HG03060 (cell line): ENCODE measurements around the gene ZNF275.
"Not testable (repeated sequence)": the region's sequence is repeated elsewhere in the genome, so short reads cannot be mapped to it uniquely, and the experiment has no call there.

Experiments
- ATAC-seq: cut with Tn5 transposase; IDR thresholded peaks from one replicate; pipeline ENCODE4 v1.9.1; 2021; ENCODE audit warnings: low read depth, moderate number of reproducible peaks; ENCODE audit not compliant: unreplicated experiment

Gene ZNF275

DNA sequence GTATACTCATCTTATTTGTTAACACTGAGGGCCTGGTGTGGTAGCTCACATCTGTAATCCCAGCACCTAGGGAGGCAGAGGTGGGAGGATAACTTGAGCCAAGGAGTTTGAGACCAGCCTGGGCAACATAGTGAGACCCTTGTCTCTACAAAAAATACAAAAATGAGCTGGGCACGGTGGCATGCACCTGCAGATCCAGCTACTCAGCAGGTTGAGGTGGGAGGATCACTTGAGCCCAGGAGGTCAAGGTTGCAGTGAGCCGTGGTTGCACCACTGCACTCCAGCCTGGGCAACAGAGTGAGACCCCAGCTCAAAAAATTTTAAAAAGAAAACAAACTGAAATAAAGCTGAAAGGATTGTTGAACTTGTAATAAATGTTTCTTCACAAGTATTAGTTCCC is 51.0 kb downstream of the ZNF275 start:
- ATAC-seq: not testable (repeated sequence)

DNA sequence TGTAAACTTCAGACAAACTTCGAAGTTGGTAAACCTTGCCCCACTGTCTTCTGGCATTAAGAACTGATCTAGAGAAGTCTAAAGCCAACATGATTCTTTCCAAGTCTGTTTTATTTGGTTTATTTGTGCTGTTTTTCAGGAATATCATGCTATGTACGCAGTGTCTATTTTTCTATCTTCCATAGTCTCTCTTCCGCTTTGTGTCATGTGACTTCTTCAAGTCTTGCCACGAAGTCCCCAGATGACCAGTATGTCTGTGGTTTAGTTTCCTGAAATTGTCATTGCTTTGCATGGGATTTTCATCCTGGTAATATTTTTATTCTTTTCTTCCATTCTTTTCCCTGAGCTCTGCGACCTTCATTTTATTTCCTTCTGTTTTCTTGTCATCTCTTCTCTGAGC is 52.1 kb downstream of the ZNF275 start:
- ATAC-seq: no peak

DNA sequence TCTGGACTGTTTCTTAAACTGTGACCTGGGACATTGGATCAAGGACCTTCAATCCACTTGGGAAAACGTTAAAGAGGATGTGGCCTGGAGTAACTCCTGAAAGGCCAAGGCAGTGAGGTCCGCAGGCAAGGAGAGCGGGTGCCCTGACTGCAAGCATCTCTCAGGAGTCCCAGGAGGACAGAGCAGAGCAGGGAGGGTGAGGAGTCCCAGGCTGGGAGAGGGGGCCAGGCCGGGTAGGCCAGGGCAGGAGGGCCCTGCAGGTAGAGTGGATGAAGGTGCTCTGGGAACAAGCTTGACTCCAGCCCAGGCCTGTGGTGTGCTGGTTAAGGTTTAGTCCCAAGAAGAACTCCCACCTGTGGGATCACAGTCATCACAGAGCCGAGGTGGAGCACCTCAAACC is 53.4 kb downstream of the ZNF275 start:
- no peak for ATAC-seq

DNA sequence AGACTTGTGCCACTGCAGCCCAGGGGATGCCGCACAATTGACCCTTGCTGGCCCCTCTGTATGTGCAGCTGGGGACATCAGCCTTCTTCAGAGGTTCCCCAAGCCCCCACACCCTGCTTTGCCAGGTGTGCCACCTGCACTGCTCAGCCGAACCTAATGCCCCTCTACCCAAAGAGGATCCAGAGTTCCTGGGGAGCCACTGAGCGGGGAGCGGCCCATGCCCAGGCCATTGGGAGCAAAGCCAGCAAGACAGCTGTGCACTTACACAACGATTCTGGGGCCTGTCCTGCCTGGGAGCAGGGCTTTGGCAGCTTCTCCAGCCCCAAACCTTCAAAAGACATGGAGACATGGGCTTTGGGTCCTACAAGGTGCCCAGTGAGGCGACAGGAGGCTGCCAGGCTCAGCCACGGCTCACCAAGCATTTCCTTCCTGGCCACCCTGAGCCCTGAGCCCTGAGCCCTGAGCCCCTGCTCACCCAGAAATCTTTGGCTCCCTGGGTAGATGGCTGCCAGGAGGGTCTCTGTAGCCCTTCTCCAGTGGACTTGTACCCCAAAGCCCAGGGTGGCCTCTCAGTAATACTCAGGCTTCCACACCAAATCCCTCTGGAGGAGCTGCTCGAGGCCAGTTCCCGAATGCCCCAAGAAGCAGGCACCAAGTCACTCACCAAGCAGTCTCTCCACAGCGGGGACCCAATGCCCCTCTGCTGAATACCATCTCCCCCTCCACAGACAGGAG is 54.2 kb downstream of the ZNF275 start:
- ATAC-seq: no peak

DNA sequence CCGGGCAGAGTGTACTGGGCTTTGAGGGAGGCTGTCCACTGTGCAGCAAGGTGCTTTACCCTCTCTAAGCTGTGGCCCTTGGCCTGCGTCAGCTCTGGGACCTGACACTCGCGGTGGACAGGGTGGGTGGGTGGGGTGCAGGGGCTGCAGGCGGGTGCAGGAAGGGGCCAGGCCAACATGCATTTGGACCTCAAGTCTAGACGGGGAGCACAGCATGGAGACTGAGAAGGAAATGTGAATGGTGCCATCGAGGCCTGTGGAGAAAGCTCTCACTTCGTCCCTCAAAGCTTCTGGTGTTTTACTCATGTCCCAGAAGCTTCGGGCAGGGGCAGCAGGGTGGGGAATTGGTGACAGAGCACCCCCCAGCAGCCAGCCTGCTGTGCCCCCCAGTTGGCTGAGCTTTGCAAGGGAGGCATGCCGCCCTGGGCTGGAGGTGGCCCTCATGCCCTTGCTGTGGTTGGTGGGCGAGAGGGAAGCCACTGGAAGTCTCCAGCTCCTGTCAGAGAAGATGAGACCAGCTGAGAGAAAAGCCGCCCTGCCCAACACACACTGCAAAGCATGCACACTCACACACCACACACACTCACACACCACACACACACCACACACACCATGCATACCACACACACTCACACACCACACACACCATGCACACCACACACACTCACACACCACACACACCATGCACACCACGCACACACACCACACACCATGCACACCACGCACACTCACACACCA is 54.9 kb downstream of the ZNF275 start:
- no peak for ATAC-seq

DNA sequence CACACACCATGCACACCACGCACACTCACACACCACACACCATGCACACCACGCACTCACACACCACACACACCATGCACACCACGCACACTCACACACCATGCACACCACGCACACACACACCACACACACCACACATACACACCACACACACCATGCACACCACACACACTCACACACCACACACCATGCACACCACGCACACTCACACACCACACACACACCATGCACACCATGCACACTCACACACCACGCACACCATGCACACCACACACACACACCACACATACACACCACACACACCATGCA is 55.5 kb downstream of the ZNF275 start:
- not testable (repeated sequence) for ATAC-seq

DNA sequence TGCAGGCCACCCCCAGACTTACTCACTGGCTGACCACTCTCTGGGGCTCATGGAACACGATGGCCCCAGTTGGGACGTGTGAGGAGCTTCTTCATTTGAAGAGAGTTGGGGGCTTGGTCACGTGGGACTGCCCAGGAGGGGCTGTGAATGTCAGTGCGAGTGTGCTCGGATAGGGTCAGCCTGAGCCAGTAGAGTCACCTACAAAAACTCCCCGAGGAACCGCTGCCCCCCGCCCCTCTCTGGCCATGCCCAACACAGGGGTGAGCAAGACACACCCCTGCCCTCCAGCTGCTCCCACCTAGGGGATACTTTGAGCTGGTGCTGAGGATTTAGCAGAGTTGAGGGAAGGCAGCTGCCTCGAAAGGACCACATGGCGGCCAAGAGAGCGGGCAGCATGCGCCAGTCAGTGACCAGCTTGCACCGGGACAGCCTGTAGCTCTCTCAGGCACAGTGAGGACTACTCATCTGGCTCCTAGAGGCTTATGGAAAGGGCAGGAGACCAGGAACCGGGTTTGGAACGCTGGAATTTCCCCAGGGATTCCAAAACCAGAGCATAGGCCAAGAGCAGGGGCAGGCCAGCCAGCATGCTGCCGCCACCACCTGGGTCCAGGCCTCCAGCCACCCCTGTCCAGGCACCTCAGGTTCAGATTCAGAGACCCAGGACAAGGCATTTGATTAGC is 58.8 kb downstream of the ZNF275 start:
- ATAC-seq: no peak

DNA sequence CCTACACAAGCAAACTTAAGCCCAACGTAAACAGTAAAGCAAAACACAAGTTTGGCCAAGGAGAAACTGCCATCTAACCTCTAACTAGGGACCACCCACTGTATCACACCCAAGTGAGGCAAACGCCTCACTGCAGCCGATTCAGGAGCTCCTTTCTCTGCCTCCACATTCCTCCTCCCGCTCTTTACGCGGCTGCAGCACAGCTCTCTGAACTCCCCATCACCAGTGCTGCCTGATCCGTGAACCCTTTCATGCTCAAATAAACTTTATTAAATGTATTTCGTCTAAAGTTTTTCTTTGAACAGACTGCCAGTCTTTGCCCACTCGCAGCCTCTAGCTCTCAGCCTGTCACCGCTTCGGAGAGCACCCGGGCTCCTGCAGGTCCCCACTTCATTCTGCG is 60.7 kb downstream of the ZNF275 start:
- ATAC-seq: no peak

DNA sequence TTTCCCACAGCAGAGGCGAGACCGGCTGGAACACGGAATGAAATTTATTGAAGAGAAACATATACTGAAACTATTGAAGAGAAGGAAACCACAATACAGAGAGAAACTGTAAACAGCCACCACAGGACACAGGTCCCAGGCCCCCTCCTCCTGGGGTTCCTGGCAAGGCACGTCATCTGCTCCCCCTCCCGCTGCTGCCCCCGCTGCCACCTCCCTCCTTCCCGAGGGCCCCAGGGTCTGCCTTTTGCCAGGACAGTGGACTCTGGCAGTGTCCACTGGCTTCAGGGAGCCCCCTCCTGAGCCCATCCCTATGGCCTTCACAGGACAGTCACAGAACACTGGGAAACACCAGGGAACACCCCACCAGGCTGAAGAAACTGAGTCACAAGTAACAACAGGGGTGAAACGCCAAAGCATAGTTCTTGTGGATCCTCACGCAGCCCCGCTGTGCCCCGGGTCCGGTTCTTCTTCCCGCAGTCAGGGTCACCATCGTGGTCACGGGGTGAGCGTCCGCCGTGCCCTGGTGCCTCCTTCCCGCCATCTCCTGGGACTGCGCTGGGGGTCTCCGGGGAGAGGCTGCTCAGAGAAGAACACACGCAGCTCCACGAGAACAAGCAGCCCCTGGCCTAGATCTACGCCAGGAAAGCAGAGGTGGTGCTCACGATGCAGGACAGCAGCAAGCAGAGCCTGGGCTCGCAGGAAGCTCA is 61.8 kb downstream of the ZNF275 start:
- ATAC-seq: no peak

DNA sequence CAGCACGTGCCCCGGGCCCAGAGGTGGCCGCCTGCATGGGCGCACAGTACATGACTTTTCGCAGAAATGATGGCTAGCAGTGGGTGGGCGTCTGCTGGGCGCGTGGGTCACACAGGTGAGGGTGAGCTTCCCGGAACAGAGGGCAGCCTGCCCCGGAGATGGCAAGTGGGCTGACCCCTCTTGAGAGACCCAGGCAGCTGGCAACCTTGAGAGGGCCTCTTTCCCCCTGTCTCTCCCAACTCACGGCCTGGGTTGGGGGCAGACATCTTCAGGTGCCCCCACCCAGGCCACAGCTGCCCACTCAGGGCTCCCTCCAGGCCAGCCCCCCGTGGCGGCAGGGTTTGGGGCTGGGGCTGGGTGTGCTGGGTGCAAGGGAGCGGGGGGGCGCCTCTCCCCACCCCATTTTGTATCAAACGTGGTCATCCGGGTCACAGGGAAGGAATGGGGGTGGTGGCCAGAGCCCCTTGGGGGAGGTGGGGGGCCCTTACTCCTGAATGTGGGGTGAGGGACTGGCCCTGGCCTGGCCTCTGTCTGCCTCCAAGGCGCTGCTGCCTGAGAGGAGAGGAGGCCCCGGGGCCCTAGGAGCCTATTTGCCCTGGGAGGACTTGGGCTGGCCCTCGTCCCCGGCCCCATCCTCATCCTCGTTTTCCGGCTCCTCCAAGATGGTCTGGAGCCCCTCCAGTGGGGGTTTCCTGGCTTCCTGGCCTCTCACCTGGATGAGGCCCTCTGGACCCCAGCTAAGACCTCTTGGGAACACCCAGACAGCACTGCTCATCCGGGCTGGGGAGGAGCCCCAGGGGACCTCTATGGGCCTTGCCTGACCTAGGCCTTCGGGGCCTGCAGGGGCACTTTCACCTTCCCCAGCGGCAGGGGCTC is 62.6 kb downstream of the ZNF275 start:
- no peak for ATAC-seq

DNA sequence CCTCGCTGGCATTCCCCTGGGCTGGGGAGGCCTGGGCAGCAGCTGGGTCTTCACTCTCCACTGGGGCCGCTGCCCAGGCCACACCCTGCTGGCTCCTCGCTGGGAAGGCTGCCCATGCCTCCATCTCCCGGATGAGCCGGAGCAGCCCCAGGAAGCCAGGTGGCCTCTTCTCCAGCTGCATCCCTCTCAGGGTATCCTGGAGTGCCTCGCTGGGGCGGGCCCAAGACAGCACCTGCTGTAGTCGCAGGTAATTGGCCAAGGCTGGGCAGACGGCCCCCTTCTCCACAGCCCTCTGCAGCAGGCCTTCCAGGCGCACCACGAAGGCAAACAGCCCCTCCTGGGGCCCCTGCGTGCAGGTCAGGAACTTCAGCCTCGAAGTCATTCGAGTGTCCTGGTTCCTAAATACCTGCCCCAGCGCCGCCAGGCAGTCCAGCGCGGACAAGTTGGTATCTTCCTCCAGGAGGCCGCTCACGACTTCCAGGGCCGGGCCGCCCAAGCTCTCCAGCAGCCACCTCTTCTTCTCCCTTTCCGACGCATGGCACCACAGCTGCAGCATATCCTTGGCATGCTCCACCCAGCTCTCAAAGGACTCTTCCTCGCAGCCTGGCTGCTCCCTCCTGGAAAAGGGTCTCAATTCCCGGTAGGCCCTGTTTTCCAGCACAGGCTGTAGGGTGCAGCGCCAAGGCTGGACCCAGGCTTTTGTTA is 63.5 kb downstream of the ZNF275 start:
- no peak for ATAC-seq

DNA sequence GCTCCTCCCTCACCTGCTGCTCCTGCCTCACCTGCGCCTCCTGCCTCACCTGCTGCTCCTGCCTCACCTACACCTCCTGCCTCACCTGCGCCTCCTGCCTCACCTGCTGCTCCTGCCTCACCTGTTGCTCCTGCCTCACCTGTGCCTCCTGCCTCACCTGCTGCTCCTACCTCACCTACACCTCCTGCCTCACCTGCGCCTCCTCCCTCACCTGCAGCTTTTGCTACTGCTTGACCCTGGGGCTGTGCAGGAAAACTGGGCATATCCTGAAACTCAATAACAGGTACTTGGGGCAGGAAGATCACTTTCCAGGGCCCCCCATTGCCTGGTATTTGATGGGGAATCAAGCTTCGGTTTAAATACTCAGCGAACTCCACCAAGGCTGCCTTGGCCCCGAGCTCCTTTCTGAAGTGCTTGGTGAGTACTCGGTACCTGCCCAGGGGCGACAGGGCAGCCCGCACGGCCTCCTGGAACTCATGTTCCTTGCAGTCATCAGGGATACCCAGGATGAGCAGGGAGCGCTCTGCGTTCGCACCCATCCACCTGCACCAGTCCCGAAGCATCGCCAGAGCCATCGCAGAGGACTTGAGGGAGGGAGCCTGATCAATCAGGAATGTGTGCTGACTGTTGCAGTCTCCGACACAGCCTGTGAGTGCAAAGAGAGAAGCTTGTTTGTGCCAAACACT is 64.5 kb downstream of the ZNF275 start:
- no peak for ATAC-seq

DNA sequence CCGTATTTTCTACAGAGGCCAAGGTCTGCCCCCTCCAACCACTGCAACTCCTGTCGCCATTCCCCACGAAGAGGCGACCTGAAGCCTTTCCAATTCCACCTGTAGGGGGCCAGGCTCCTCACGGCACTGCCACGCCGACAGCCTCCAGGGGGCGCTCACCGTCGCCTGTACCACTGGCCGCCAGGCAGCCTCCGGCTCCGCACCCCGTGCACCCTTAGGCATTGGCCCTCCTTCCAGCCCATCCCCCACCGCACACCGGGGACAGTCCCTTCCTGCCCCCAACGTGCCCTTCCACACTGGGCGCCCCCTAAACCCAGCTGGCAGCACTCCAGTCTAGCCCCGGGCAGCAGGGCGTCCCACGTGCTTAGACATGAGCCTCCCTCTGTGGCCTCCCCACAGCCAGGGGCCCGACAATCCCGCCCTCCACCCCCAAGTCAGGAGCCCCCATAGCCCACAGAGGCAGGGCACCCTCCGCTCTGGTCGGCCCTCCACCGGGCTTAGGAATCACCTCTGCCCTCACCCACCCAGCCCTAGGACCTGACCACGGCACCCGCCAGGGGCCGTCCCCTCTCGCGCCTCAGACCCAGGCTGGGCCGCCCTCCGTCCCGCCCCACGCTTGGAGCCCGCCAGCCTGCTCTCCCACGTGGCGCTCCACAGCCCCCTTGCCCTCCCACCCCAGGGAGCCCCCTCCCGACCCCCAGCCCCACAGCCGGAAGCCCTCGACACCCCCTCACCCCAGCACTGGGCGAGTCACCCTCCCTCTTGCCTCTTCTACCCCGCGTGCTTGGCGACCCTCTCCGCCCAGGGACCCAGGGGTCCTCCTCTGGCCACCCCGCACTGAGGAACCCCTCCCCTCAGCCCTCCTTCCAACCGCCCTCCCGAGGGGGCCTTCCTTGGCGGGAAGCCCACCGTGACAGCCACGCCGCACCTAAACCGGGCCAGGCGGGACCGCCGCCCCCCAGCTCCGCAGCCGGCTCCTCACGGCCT is 66.5 kb downstream of the ZNF275 start:
- no peak for ATAC-seq

DNA sequence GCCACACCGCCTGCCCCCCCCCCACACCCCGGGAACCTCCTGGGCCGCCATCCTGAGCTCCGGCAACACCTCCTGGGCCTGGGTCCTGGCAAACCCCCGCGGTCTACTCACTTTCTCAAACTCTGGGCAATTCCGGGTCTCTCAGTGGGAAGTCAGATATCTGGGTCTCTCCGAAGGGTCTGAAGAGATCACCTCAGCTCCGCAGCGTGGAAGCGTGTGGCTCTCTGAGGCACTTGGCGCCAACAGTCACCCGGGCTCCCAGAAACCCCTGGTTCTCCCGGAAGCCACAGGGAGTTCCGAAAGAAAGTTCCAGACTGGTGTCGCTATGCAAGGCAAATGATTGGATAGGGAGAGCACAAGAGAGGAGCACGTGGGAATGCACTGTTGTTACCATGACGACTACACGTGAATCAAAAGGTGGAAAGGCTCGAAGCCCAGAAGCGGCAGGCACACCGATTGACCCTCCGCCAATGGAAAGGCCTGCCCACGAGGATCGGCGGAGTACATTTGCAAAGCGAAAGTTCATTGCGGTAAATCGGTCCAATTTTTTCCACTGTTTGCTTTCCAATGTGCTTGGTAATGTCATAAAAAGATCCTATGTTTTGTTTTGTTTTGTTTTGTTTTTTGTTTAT is 67.3 kb downstream of the ZNF275 start, which contains the start of gene PNMA6E:
Gene PNMA6E, minus strand, starts transcription at position 218 of the 632 bp plus-strand sequence. CDS start 2,501 bp downstream, outside the sequence.
- no peak for ATAC-seq
